GM21786 (cell line): ENCODE measurements around the gene PIP4K2C.
"Not testable (repeated sequence)": the region's sequence is repeated elsewhere in the genome, so short reads cannot be mapped to it uniquely, and the experiment has no call there.

Experiments used
- ATAC-seq: cut with Tn5 transposase; IDR thresholded peaks from one replicate; pipeline ENCODE4 v1.9.1; 2021; ENCODE audit not compliant: unreplicated experiment

PIP4K2C gene

GRCh38 chr12:57632958-57633840 is 42.2 kb downstream of the PIP4K2C start, which contains the start of gene B4GALNT1:
B4GALNT1 (minus strand) TSS chr12:57633201; CDS start chr12:57632132, 1,069 bp downstream.
- ATAC-seq = peak; percentile 79

GRCh38 chr12:57636731-57637130 is 45.7 kb downstream of the PIP4K2C start:
- ATAC-seq = not testable (repeated sequence)

- ATAC-seq = no peak
These were observed 46.4 kb downstream of the PIP4K2C start for GRCh38 chr12:57637364-57637763.

GRCh38 chr12:57638096-57638495 is 47.1 kb downstream of the PIP4K2C start:
- ATAC-seq = no peak

- no peak for ATAC-seq
These were observed 49.4 kb downstream of the PIP4K2C start for GRCh38 chr12:57640175-57641042.

GRCh38 chr12:57641699-57642442 is 50.9 kb downstream of the PIP4K2C start:
- no peak for ATAC-seq

GRCh38 chr12:57645990-57646658 is 55.1 kb downstream of the PIP4K2C start:
- not testable (repeated sequence) for ATAC-seq

- not testable (repeated sequence) for ATAC-seq
These were observed 55.7 kb downstream of the PIP4K2C start for GRCh38 chr12:57646659-57647049.
